H1 (cell line): ENCODE measurements around the gene ITGA11. TPM values are rescaled to one million over a fixed set of nuclear protein-coding genes. Genes with fewer than 3 reads are reported as not detected.

Experiments
- CHD2 ChIP-seq: IDR thresholded peaks from 2 replicates; pipeline ENCODE4 v1.6.1; 2012; ENCODE audit warnings: low read length, improper control_type of control experiment
- EGR1 ChIP-seq: IDR thresholded peaks from 2 replicates; pipeline ENCODE4 v1.6.1; 2011; ENCODE audit warnings: low read depth, low read length, borderline replicate concordance
- RAD21 ChIP-seq, 2 experiments: IDR thresholded peaks in 1 of 2; conservative IDR thresholded peaks in 1 of 2; 2 replicates each; pipeline ENCODE4 v1.6.1; 2011; ENCODE audit warnings: low read depth in 2 of 2, low read length in 2 of 2, improper control_type of control experiment in 1 of 2, inconsistent platforms in 1 of 2, mild to moderate bottlenecking in 1 of 2, moderate library complexity in 1 of 2
- polyA plus RNA-seq, 7 experiments: library from polyadenylated mRNA; depleted of rRNA in 3 of 7; stranded (reverse) in 5 of 7; unstranded in 2 of 7; fragments of >200 nt in 5 of 7; fragments of 200-250 nt in 2 of 7; gene quantifications; 1 replicate in 5 of 7; 2 replicates in 1 of 7; 4 replicates in 1 of 7; pipeline versions ENCODE4 v1.2.1 to v1.2.3, GENCODE V29; 2011 to 2013; ENCODE audit warnings: missing spikeins in 2 of 7, mixed read lengths in 2 of 7
- total RNA-seq: library from RNA; stranded (reverse); fragmentation: NEBNext Ultra II Directional; extraction: Animal tissue kit (Norgen Biotek cat#: 25700); gene quantifications from 2 replicates; pipeline ENCODE4 v1.2.1, GENCODE V29; 2021

Gene ITGA11
- total and polyA plus RNA-seq, 2 of the 8 experiments (the other 6 are each of a cell fraction or from before 2014, with no cell fraction given): 0.05 to 0.06 TPM

GRCh38 chr15:68298336-68298735 lies 133.6 kb downstream of the ITGA11 start (continued):
- TF ChIP-seq CHD2 (no peak), RAD21 (IDR thresholded peaks at IDR 0.05 in 1 of 2, conservative IDR thresholded peaks at IDR 0.05 in 1 of 2; ENCODE audit: low read depth in 2 of 2, low read length in 2 of 2) (no peak), EGR1 (no peak)
